GM12878 (cell line): Measurements from ENCODE around the gene BEX3. TPM values are rescaled to one million over a fixed set of nuclear protein-coding genes. Genes with fewer than 3 reads are reported as not detected.
A peak's percentile ranks its signal among the peaks of the same experiment; 100 is the strongest.

Source experiments
- ATAC-seq: fragments of 200-7000 bp; cut with Tn5 transposase; 3 replicates; pipeline ENCODE4 v1.9.1; 2020; ENCODE audit warnings: mild to moderate bottlenecking, moderate library complexity
- Bru-seq: library from RNA; stranded (reverse); fragments of 400-500 nt; gene quantifications from one replicate; lab custom pipeline; 2021; lab: Mats Ljungman, UMichigan
- BruChase-seq, 2 experiments: library from RNA; stranded (reverse); fragments of 400-500 nt; gene quantifications; one replicate each; lab custom pipeline; 2021; lab: Mats Ljungman, UMichigan
- BruUV-seq: library from RNA; stranded (reverse); fragments of 400-500 nt; replicated peaks from 2 replicates; lab custom pipeline; 2021; lab: Mats Ljungman, UMichigan
- CTCF ChIA-PET: fragments of 300-600 bp; sonication (Branson Sonifier 250); formaldehyde crosslinking; extraction: SDS; loops from one replicate; lab custom pipeline; 2021; ENCODE audit warnings: inconsistent platforms; lab: Yijun Ruan, JAX
- POLR2A ChIA-PET: fragments of 350-600 bp; formaldehyde crosslinking; extraction: SDS; loops from one replicate; lab custom pipeline; 2021; ENCODE audit warnings: inconsistent platforms; lab: Charles Lee
- RAD21 ChIA-PET: fragments of 300-600 bp; sonication (Branson Sonifier 250); formaldehyde crosslinking; loops from one replicate; lab custom pipeline; 2023; ENCODE audit warnings: antibody characterized with exemption; ENCODE audit not compliant: unreplicated experiment; lab: Charles Lee
- SMC1A ChIA-PET: fragments of 300-600 bp; sonication (Branson Sonifier 250); formaldehyde crosslinking; loops from one replicate; lab custom pipeline; 2023; ENCODE audit not compliant: unreplicated experiment, uncharacterized antibody; lab: Charles Lee
- DNase-seq: peaks from one replicate; pipeline ENCODE4 v3.0.0-alpha.2; 2011; ENCODE audit warnings: low read depth, low spot score
- FAIRE-seq: peaks from 3 replicates; lab custom pipeline; 2011; peaks lifted over from hg19 to GRCh38; lab: Jason Lieb, UNC
- H2AFZ ChIP-seq: 2 replicates; pipeline ENCODE4 v1.6.0; 2011; ENCODE audit warnings: low read depth, low read length, control low read depth; ENCODE audit not compliant: control insufficient read depth
- H3K27ac ChIP-seq: 2 replicates; pipeline ENCODE4 v1.5.1; 2011; ENCODE audit warnings: control low read depth; ENCODE audit not compliant: control insufficient read depth, insufficient read depth
- H3K27me3 ChIP-seq, 2 experiments: replicated peaks in 1 of 2; 2 replicates each; pipeline versions ENCODE4 v1.6.0 to v1.6.1; 2011; ENCODE audit warnings: low read length in 1 of 2; ENCODE audit not compliant: control insufficient read depth in 2 of 2, insufficient read depth in 2 of 2
- H3K36me3 ChIP-seq, 2 experiments: 2 replicates each; pipeline ENCODE4 v1.5.1; 2011; ENCODE audit warnings: low read length in 1 of 2; ENCODE audit not compliant: control insufficient read depth in 2 of 2, insufficient read depth in 2 of 2
- H3K4me1 ChIP-seq: 2 replicates; pipeline ENCODE4 v1.6.1; 2011; ENCODE audit warnings: mild to moderate bottlenecking, low read length, moderate library complexity, mixed read lengths; ENCODE audit not compliant: control insufficient read depth, insufficient read depth
- H3K4me2 ChIP-seq: 2 replicates; pipeline ENCODE4 v1.6.0; 2011; ENCODE audit warnings: control low read depth; ENCODE audit not compliant: control insufficient read depth, insufficient read depth
- H3K4me3 ChIP-seq: fragments of 200-600 bp; sonication (generic); 2 replicates; pipeline ENCODE4 v1.5.1; 2016
- H3K79me2 ChIP-seq: 2 replicates; pipeline ENCODE4 v1.6.0; 2011; ENCODE audit warnings: low read length; ENCODE audit not compliant: control insufficient read depth, insufficient read depth
- H3K9ac ChIP-seq: 2 replicates; pipeline ENCODE4 v1.8.0; 2011; ENCODE audit warnings: low read length, control low read depth, mixed read lengths; ENCODE audit not compliant: control insufficient read depth, insufficient read depth
- H3K9me3 ChIP-seq: replicated peaks from 3 replicates; pipeline ENCODE4 v1.5.1; 2011; ENCODE audit warnings: mild to moderate bottlenecking, low read length; ENCODE audit not compliant: control insufficient read depth, insufficient read depth
- H4K20me1 ChIP-seq: 2 replicates; pipeline ENCODE4 v1.6.0; 2011; ENCODE audit not compliant: control insufficient read depth, insufficient read depth
- CBFB ChIP-seq: IDR thresholded peaks from 2 replicates; pipeline ENCODE4 v1.6.1; 2016; ENCODE audit warnings: antibody characterized with exemption, low read depth
- CHD1 ChIP-seq: IDR thresholded peaks from 2 replicates; pipeline ENCODE4 v1.6.1; 2012; ENCODE audit warnings: low read depth, low read length, improper control_type of control experiment
- POLR2A ChIP-seq: IDR thresholded peaks from 2 replicates; pipeline ENCODE4 v1.6.1; 2011; ENCODE audit warnings: low read depth, mild to moderate bottlenecking, low read length
- WGBS: methylation state at CpG from one replicate; pipeline ENCODE4 v1.1.6; 2016; ENCODE audit warnings: low lambda C conversion rate; ENCODE audit not compliant: insufficient replicate concordance, insufficient coverage; ENCODE audit errors: missing lambda C conversion rate; 5-methylcytosine and 5-hydroxymethylcytosine counted together
- in situ Hi-C: fragments of 300-500 bp; cut with MboI; formaldehyde crosslinking; loops from 9 replicates; pipeline ENCODE4 v1.14.3; 2018; ENCODE audit warnings: mixed read lengths
- intact Hi-C: fragments of 100-400 bp; cut with micrococcal nuclease; formaldehyde crosslinking; loops from one replicate; pipeline ENCODE4 v1.14.2; 2022; ENCODE audit not compliant: unreplicated experiment
- long read RNA-seq, 2 experiments: library from polyadenylated mRNA; unstranded; transcript quantifications; one replicate each; pipeline ENCODE4 v2.0.0, GENCODE V29; 2019 to 2020
- polyA minus RNA-seq, 3 experiments: library from RNA; depleted of rRNA, polyadenylated mRNA; stranded (reverse); fragments of >200 nt; gene quantifications; 2 replicates each; pipeline ENCODE4 v1.2.3, GENCODE V29; 2011
- polyA plus RNA-seq, 11 experiments: library from polyadenylated mRNA; depleted of rRNA in 4 of 11; unstranded in 6 of 11; stranded (reverse) in 5 of 11; fragments of >200 nt; fragmentation: Nextera tagmentation in 4 of 11; fragmentation: Illumina TruSeq in 1 of 11; extraction: Ambion mirVana in 4 of 11; extraction: Trizol in 1 of 11; gene quantifications; 1 replicate in 1 of 11; 2 replicates in 10 of 11; pipeline versions ENCODE4 v1.2.1 to v1.2.3, GENCODE V29; 2011 to 2016; ENCODE audit warnings: inconsistent platforms in 2 of 11, missing spikeins in 2 of 11, low read depth in 1 of 11
- total RNA-seq, 4 experiments: library from RNA; depleted of rRNA in 3 of 4; stranded (reverse); fragments of >200 nt in 3 of 4; fragmentation: Illumina TruSeq in 1 of 4; extraction: Trizol in 1 of 4; gene quantifications; 2 replicates each; pipeline versions ENCODE4 v1.2.1 to v1.2.3, GENCODE V29; 2013 to 2021
- TF ChIP-seq, protein P1 (sequence below): IDR thresholded peaks from 2 replicates; pipeline ENCODE4 v1.6.1; 2011; ENCODE audit warnings: borderline replicate concordance, low read depth, mild to moderate bottlenecking, moderate library complexity, mixed read lengths, low read length; ENCODE audit not compliant: insufficient read depth; ENCODE audit errors: extremely low read length

BEX3 gene
- not detected in 2 replicates for total RNA-seq (2013; cell fraction: nucleolus; rRNA removed)
- total RNA-seq (2014; rRNA removed) (not detected in 2 replicates), total RNA-seq (2014; rRNA removed; fragmentation: Illumina TruSeq; extraction: Trizol) (not detected in 2 replicates), total RNA-seq (2021) (0.27 and 1.5 TPM in 2 replicates), polyA plus RNA-seq (2011; rRNA removed) (not detected in 2 replicates), polyA plus RNA-seq (2014; fragmentation: Illumina TruSeq; extraction: Trizol) (not detected in 2 replicates), polyA plus RNA-seq (2014; fragmentation: Nextera tagmentation; extraction: Ambion mirVana) (not detected), polyA plus RNA-seq (2014; rRNA removed) (not detected in 2 replicates), polyA plus RNA-seq (2016; fragmentation: Nextera tagmentation; extraction: Ambion mirVana) (1 to 10 TPM in 1 of 2 experiments, not detected in 1; 1.3 TPM), polyA minus RNA-seq (2011; rRNA and poly(A)+ RNA removed) (not detected in 2 replicates), Bru-seq, nascent RNA (percentile 19 among the genes with signal in this experiment), BruChase-seq, experiment 1, labeled RNA remaining after a 6-hour chase (not detected), BruChase-seq, experiment 2, labeled RNA remaining after a 2-hour chase (percentile 21 among the genes with signal in this experiment)
- 13.5 TPM for polyA plus RNA-seq (2011; ENCODE audit: low read depth)
- polyA plus RNA-seq (2011; cell fraction: cytosol; rRNA removed): not detected in 2 replicates
- polyA plus RNA-seq (2011; cell fraction: nucleus; rRNA removed): not detected in 2 replicates
- polyA plus RNA-seq (2012): 16.2 and 16.3 TPM in 2 replicates
- not detected in 2 replicates for polyA minus RNA-seq (2011; cell fraction: cytosol; rRNA and poly(A)+ RNA removed)
- not detected in 2 replicates for polyA minus RNA-seq (2011; cell fraction: nucleus; rRNA and poly(A)+ RNA removed)
- long read RNA-seq, experiment 1: 0 reads
- long read RNA-seq, experiment 2: 0 reads

DNA sequence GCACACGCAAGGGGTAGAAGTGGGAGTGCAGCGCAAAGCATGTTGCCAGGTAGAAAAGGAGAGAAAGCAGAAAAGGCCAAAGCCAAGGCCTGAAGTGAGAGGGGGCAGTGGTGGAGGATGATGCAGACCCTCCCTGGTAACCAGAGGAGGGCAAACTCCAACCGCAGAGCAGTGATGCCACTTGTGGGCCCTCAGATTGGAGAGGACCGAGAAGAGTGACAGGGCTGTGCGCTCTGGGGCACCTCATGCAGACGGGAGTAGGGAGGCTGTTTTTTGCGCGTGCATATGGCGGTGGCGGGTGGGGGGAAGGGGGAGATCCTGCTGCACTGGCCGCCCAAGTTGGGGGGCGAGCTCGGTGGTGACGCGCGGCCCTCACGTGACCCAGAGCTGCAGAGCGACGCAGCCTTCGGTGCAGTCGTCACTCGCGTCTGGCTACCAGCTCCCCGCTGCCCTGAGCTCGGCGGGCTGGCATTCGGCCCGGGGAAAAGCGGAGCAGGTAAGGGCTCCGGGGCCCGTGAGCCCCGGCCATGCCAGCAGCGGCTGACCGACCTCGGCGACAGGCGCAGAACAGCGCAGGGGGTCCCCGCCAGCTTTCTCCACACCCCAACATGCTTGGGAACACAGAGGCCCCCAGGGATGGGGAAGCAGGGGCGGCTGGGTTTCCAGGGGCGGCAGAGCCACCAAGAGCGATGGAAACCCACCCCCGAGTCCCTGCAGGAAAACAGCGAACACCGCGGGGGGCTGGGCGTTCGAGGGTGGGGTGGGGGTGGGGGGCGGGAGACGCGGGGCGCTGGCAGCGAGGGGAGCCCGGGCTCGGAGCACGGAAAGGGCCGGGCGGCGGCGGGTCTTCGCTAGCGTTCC, at the start of gene BEX3:
BEX3 (plus strand) TSS at position 421 of the 861 bp plus-strand sequence. CDS start 984 bp downstream, outside the sequence.
- DNase-seq: no peak
- Histone ChIP-seq H3K4me3 (peak within 1 kb of the TSS; percentile 36; the same call in 1 of the 2 replicates), H3K4me2 (no peak within 1 kb of the TSS), H2AFZ (peak within 1 kb of the TSS; percentile 55), H3K27me3 (no peaks in the 10 kb centered on the region), H3K9ac (no peak within 1 kb of the TSS), H3K9me3 (no peaks in the 10 kb centered on the region), H3K79me2 (no peaks in the 10 kb centered on the region), H3K27ac (no peak within 1 kb of the TSS), H3K4me1 (no peaks in the 10 kb centered on the region), H4K20me1 (no peaks in the 10 kb centered on the region), H3K36me3 (no peaks in the 10 kb centered on the region)
- intact Hi-C loops: no loop called here
- TF ChIP-seq POLR2A: peak; percentile 50; the same call in 1 of the 2 replicates
- no peak for TF ChIP-seq CBFB
- TF ChIP-seq CHD1: no peak
- TF ChIP-seq, protein P1, sequence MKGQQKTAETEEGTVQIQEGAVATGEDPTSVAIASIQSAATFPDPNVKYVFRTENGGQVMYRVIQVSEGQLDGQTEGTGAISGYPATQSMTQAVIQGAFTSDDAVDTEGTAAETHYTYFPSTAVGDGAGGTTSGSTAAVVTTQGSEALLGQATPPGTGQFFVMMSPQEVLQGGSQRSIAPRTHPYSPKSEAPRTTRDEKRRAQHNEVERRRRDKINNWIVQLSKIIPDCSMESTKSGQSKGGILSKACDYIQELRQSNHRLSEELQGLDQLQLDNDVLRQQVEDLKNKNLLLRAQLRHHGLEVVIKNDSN: peak; percentile 78
- ChIA-PET SMC1A (no interaction called here), POLR2A (no interaction called here), CTCF (no interaction called here), RAD21 (no interaction called here)
- FAIRE-seq: no peak
- no peak for ATAC-seq
- in situ Hi-C loops: no loop called here
- BruUV-seq: no TSS peak
- WGBS: 35% methylated on average over 41 of the region's 62 CpGs
